Measurements from ENCODE around the gene CAPN6. TPM values are rescaled to one million over a fixed set of nuclear protein-coding genes. Genes with fewer than 3 reads are reported as not detected.

CAPN6 gene
- total and polyA plus RNA-seq, 10 of the 15 experiments (the other 5 are each of a cell fraction or from before 2014, with no cell fraction given) = not detected

DNA sequence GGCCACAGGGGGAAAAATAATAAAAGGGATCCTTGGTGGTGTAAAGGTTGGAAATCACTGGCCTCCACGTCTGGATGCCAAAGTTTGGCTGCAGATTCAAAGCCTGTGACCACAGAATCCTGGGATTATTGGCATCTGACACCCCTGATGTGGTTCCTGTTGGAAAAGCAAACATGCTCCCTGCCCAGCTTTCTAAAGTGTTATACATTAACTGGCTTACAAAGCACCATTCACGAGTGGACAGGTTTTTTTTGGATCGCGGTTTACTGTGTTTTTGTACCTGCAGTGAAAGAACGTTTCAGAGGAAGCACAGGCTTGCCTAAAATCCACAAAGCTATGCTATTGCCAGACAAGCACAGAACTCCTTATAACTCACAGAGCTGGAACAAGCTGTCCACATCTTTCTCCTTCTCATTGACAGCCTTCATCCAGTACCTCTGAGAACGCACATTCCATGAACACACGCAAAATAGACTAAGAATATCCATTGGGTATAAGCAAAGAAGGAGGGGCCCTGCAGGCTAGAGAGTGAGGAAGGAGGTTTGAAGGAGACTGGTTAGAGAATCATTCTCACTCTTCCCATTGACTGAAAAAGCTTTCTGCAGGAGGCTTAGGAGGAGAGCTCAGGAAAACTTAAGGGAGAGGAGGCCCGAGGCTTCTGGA is 14.5 kb upstream of the CAPN6 start (continued):
- TF ChIP-seq IRF5 (IDR thresholded peaks at IDR 0.05; ENCODE audit: borderline replicate concordance) = no peak

- FAIRE-seq (no peak), DNase-seq (ENCODE audit: low read depth, low spot score) (no peak), ATAC-seq (no peak)
- in situ Hi-C loops (cut with MboI) (no loop called here), intact Hi-C loops (cut with micrococcal nuclease; ENCODE audit: unreplicated experiment) (no loop called here)
- Histone ChIP-seq H3K4me3 (no peak overlapping the region), H3K4me1 (ENCODE audit: control insufficient read depth, insufficient read depth, low read length) (no peaks in the 10 kb centered on the region), H3K36me3 (ENCODE audit: control insufficient read depth in 2 of 2, insufficient read depth in 2 of 2, low read length in 1 of 2) (no peaks in the 10 kb centered on the region), H3K4me2 (ENCODE audit: control insufficient read depth, insufficient read depth) (no peak overlapping the region), H3K79me2 (ENCODE audit: control insufficient read depth, insufficient read depth, low read length) (no peaks in the 10 kb centered on the region), H3K27ac (ENCODE audit: control insufficient read depth, insufficient read depth) (no peak overlapping the region), H2AFZ (ENCODE audit: control insufficient read depth, low read depth, low read length) (no peak overlapping the region), H4K20me1 (ENCODE audit: control insufficient read depth, insufficient read depth) (no peaks in the 10 kb centered on the region), H3K9ac (ENCODE audit: control insufficient read depth, insufficient read depth, low read length) (no peak overlapping the region), H3K27me3 (replicated peaks in 1 of 2; ENCODE audit: control insufficient read depth in 2 of 2, insufficient read depth in 2 of 2, low read length in 1 of 2) (no peaks in the 10 kb centered on the region; a peak in 2 of 4 replicates), H3K9me3 (replicated peaks; ENCODE audit: control insufficient read depth, insufficient read depth, low read length) (no peaks in the 10 kb centered on the region)
- no TSS peak for BruUV-seq (replicated peaks)
- 0% methylated on average over 2 of the region's 2 CpGs for WGBS (ENCODE audit: insufficient coverage, insufficient replicate concordance, low lambda C conversion rate, missing lambda C conversion rate)
- SMC1A ChIA-PET (ENCODE audit: uncharacterized antibody, unreplicated experiment) = no interaction called here
- RAD21 ChIA-PET (ENCODE audit: unreplicated experiment) = no interaction called here
- TF ChIP-seq STAT3 (IDR thresholded peaks at IDR 0.05; ENCODE audit: low read depth, low read length) = no peak
- no peak for TF ChIP-seq ZNF384 (IDR thresholded peaks at IDR 0.05; ENCODE audit: borderline replicate concordance, low read depth, low read length)
- no peak for TF ChIP-seq CHD1 (IDR thresholded peaks at IDR 0.05; ENCODE audit: low read depth, low read length)
- no peak for TF ChIP-seq NR2F1 (conservative IDR thresholded peaks at IDR 0.05)
- no peak for TF ChIP-seq MEF2B (IDR thresholded peaks at IDR 0.05; ENCODE audit: partially characterized antibody, poor library complexity, severe bottlenecking)
- CTCF ChIA-PET = interaction anchor here (1.0 kb wide), 1 partner anchor 10 kb away, joined by 3 read pairs; no protein-coding TSS in a partner anchor
- POLR2A ChIA-PET = no interaction called here
These were observed 13.2 kb upstream of the CAPN6 start for GRCh38 chrX:111283446-111283845.
